ENCODE measurements around the gene THAP10. TPM values are rescaled to one million over a fixed set of nuclear protein-coding genes. Genes with fewer than 3 reads are reported as not detected.

Gene THAP10
- total RNA-seq, result 0.89 and 2.4 TPM in 2 replicates

GRCh38 chr15:70892002-70892911, at the start of gene THAP10, which contains the start of gene LRRC49:
Gene THAP10, minus strand, starts transcription at chr15:70892433. Its CDS starts 161 bp downstream, at chr15:70892272.
Gene LRRC49, plus strand, starts transcription at chr15:70892826. Its CDS starts 69 bp downstream, at chr15:70892895.

GRCh38 chr15:70853973-70854665, 38.1 kb downstream of the THAP10 start, which contains the start of gene LARP6:
Gene LARP6, minus strand, starts transcription at chr15:70854157. Its CDS starts 69 bp downstream, at chr15:70854088.

Other genes with a start within 250 kb of the THAP10 start
- gene UACA, start 128.9 kb downstream of the THAP10 start, total RNA-seq, result 192 and 238 TPM in 2 replicates
- gene LARP6, start 38.3 kb downstream of the THAP10 start, total RNA-seq, result 77.5 and 104 TPM in 2 replicates
- 19.0 and 28.2 TPM in 2 replicates for gene LRRC49, start 393 bp upstream of the THAP10 start, total RNA-seq
- 35.0 and 159 TPM in 2 replicates for gene THSD4, start 223.0 kb upstream of the THAP10 start, total RNA-seq

Measured in smooth muscle cell of the umbilical artery (primary cell).